ENCODE measurements around the gene FOXD4L1. TPM values are rescaled to one million over a fixed set of nuclear protein-coding genes. Genes with fewer than 3 reads are reported as not detected.
"Not testable (repeated sequence)": the region's sequence is repeated elsewhere in the genome, so short reads cannot be mapped to it uniquely, and the experiment has no call there.

FOXD4L1 gene
- total RNA-seq, 2 experiments from 2014 or later = 0.23 TPM; not detected in 1

- H3K4me3 Mint-ChIP-seq; POLR2A ChIA-PET; H3K27ac Mint-ChIP-seq; ATAC-seq; H3K36me3 Mint-ChIP-seq (ENCODE audit: low read depth); H3K4me1 Mint-ChIP-seq (ENCODE audit: low read depth); H3K27me3 Mint-ChIP-seq; H3K9me3 Mint-ChIP-seq; intact Hi-C loops (cut with micrococcal nuclease); DNase-seq; CTCF ChIA-PET: not testable (repeated sequence)
These were observed 30.4 kb downstream of the FOXD4L1 start for GRCh38 chr2:113528904-113529303.

DNA sequence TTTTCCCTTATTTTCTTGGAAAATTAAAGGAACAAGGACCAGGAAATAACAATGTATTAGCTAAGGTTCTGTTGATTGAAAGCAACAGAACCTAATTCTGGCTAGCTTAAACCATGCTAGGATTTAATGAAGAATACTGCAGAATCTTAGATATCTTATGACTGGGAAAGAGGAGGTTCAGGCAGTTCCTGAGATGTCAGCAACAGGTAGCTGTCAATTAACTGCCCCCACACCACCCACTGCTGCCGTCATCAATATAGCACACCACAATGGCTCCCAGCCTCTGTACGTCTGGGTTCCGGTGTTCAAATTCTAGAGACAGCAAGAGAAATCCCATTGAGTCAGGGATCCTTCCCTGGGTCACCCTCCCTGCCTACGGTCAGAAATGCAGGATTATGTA lies 34.5 kb downstream of the FOXD4L1 start:
- H3K36me3 Mint-ChIP-seq (ENCODE audit: low read depth); H3K27me3 Mint-ChIP-seq; intact Hi-C loops (cut with micrococcal nuclease); ATAC-seq; DNase-seq; H3K27ac Mint-ChIP-seq; H3K4me1 Mint-ChIP-seq (ENCODE audit: low read depth); H3K9me3 Mint-ChIP-seq; POLR2A ChIA-PET; H3K4me3 Mint-ChIP-seq; CTCF ChIA-PET: not testable (repeated sequence)

DNA sequence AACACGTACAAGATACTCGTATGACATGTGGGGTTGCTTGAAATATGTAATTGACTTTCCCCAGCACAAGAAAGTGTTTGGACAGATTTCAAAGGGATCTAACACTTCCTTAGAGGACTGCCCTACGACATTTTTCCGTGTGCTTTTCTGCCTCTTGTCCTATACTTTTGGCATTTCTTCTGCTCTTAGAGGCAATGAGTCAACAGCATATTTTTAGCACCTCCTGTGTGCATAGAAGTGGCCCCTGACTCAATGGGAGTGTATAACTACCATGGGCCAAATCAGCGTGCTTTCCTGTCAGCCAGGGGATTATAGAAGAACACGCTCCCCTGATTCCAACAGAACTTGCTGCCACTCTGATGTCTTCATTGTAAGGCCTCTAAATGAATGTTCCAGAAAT lies 38.1 kb downstream of the FOXD4L1 start:
- H3K36me3 Mint-ChIP-seq (ENCODE audit: low read depth); H3K4me1 Mint-ChIP-seq (ENCODE audit: low read depth); ATAC-seq; H3K9me3 Mint-ChIP-seq; CTCF ChIA-PET; DNase-seq; H3K27me3 Mint-ChIP-seq; H3K27ac Mint-ChIP-seq; H3K4me3 Mint-ChIP-seq; POLR2A ChIA-PET; intact Hi-C loops (cut with micrococcal nuclease): not testable (repeated sequence)

DNA sequence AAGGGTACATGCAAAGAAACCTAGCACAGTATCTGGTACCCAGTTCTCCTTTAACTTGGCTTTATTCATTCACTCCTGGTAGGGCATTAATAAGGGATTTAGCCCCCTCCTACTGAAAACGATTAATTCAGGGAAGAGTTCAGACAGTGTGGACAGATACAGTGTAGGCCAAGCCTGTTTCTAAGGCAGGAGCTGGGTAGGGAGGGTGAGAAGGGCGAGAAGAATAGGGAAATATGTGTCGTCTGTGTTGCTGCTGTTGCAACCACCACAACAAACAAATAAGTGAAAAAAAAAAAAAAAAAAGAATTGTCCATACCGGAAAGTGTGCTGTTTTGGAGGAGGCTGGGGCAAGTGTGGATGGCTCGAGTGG lies 42.4 kb downstream of the FOXD4L1 start:
- Mint-ChIP-seq H3K4me3 (peak overlapping the region; percentile 70), H3K27me3 (peaks cover 13% of the 10 kb centered on the region)
- ATAC-seq; H3K36me3 Mint-ChIP-seq (ENCODE audit: low read depth); intact Hi-C loops (cut with micrococcal nuclease); POLR2A ChIA-PET; DNase-seq; H3K4me1 Mint-ChIP-seq (ENCODE audit: low read depth); H3K27ac Mint-ChIP-seq; H3K9me3 Mint-ChIP-seq; CTCF ChIA-PET: not testable (repeated sequence)

DNA sequence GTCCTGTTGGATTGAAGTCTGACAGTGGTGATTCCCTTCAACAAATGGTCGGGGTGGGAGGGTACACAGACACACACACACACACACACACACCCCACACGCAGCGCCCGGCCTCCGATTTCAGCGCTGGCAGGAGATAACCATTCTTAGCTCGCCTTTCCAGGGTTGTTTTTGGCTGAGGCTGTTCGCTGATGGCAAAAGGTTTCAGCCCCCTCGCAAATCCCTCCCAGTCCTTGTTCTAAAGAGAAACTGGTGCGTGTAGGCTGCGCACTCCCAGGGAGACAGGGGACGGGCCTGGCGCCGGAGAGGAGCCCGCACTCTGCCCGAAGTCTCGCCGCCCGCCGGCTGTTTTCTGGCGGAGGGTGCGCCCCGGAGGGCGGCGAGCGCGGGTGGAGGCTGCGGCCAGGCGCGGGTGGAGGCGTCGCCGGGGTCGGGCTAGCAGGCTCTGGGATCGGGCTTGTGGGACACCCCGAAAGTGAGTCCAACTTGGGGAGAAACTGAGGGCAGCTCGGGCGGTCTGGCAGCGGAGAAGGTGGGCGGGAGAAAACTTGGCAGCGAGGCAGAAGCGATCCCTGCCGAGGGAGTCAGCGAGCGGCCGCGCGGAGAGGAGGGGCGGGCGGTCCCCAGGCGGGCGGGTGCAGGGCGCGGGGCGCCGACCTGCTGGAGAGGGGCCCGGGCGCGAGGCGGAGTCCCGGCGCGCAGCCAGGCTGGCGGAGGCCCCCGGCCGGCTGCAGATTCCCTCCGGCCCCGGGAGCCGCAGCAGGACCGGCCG lies 42.9 kb downstream of the FOXD4L1 start:
- H3K27ac Mint-ChIP-seq; H3K9me3 Mint-ChIP-seq; intact Hi-C loops (cut with micrococcal nuclease); POLR2A ChIA-PET; H3K4me1 Mint-ChIP-seq (ENCODE audit: low read depth); H3K36me3 Mint-ChIP-seq (ENCODE audit: low read depth); CTCF ChIA-PET: not testable (repeated sequence)
- peak; percentile 64 for ATAC-seq
- H3K27me3 Mint-ChIP-seq = peaks cover 13% of the 10 kb centered on the region
- H3K4me3 Mint-ChIP-seq = peak overlapping the region; percentile 70
- peak; percentile 12 for DNase-seq

DNA sequence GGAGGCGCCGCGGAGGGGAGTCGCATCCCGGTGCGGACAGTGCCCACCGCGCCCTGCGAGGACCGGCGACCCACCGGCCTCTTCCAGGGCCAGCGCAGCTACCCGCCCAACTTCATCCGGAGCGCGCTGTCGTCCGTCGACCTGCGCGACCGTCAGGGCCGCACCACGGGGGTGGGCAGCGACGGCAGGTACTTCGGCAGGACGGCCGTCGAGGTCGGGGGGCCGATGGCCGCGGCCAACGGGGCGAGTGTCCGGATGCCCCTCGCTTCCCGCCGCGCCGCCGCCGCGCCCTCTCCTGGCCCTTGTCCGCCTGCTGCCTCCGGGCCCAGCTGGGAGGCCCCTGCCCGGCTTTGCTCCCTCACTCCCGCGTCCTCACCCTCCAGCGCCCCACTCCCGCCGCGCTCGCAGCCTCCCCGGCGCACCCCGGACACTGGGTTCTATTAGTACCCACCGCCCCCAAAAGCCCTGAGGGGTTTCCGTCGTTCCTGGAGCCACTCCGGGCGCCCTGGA lies 43.6 kb downstream of the FOXD4L1 start:
- peaks cover 13% of the 10 kb centered on the region for H3K27me3 Mint-ChIP-seq
- peak overlapping the region; percentile 57 for H3K4me3 Mint-ChIP-seq
- H3K9me3 Mint-ChIP-seq; intact Hi-C loops (cut with micrococcal nuclease); H3K27ac Mint-ChIP-seq; POLR2A ChIA-PET; H3K36me3 Mint-ChIP-seq (ENCODE audit: low read depth); H3K4me1 Mint-ChIP-seq (ENCODE audit: low read depth); CTCF ChIA-PET: not testable (repeated sequence)
- peak; percentile 48 for ATAC-seq
- DNase-seq = peak; percentile 1

DNA sequence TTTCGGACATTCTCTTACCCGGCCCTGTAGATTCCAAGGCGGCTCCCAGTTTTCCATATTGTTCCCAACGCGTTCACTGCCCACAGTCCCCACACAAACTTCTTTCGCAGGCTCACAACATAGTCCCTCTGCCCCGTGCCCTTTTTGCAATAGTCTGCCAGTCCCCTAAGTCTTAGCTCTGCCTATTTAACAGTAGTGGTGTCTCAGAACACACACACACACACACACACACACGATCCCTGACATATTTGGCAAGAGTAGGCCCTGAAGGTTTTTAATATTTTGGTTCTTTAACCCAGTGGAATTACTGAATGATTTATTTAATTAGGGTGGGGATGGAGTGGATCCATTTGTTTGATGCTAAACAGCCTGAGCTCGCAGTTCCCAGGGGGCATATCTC lies 44.1 kb downstream of the FOXD4L1 start:
- ATAC-seq; DNase-seq; CTCF ChIA-PET; H3K4me1 Mint-ChIP-seq (ENCODE audit: low read depth); H3K9me3 Mint-ChIP-seq; H3K36me3 Mint-ChIP-seq (ENCODE audit: low read depth); H3K27ac Mint-ChIP-seq; intact Hi-C loops (cut with micrococcal nuclease); POLR2A ChIA-PET: not testable (repeated sequence)
- Mint-ChIP-seq H3K4me3 (peak overlapping the region; percentile 57), H3K27me3 (peaks cover 13% of the 10 kb centered on the region)

Other genes starting within 250 kb of the FOXD4L1 start
- gene PAX8, start 219.7 kb upstream of the FOXD4L1 start, total RNA-seq = under 1 TPM; 0.43 to 0.63 TPM
- 10 to 100 TPM; 46.1 to 47.4 TPM for gene ZNG1B, start 61.0 kb upstream of the FOXD4L1 start, total RNA-seq
- 10 to 100 TPM; 11.8 TPM for gene RABL2A, start 128.6 kb downstream of the FOXD4L1 start, total RNA-seq

All from activated CD8-positive, alpha-beta T cell treated with anti-CD3 and anti-CD28 coated beads for 36 hours (primary cell).